NCI-H1417 (cell line): Measurements from ENCODE around the gene ERBB4.

Source experiments
- DNase-seq, 3 experiments: peaks; one replicate each; lab custom pipeline; 2025; lab: John Stamatoyannopoulos, UW

The ERBB4 gene

GRCh38 chr2:211468877-211469663 is 1069.5 kb downstream of the ERBB4 start:
- peak in 1 of 3 experiments; percentile 28 for DNase-seq

GRCh38 chr2:211468217-211468616 is 1070.4 kb downstream of the ERBB4 start:
- no peak for DNase-seq

GRCh38 chr2:211463397-211463796 is 1075.2 kb downstream of the ERBB4 start:
- no peak for DNase-seq

DNA sequence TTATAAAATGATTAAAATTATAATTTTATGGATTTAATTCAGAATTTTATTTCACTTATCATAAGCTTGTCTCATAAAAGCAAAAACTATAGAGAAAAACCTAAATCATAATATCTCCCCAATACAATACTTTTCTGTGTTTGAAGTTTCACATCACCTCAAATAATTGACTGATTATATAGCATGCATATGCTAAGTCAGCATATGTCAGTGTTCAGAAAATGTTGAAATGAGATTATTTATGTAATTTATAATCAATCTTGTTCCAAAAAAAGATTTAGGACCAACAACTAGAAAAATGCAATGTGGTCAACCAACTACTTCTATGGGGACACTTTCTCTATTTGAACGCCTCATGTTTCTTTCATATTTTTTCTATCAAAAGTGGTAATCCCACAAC is 1079.6 kb downstream of the ERBB4 start:
- DNase-seq, result no peak

- DNase-seq, result peak in 2 of 3 experiments; percentile 62 to 73
These were observed 1081.3 kb downstream of the ERBB4 start for GRCh38 chr2:211457325-211457724.

DNA sequence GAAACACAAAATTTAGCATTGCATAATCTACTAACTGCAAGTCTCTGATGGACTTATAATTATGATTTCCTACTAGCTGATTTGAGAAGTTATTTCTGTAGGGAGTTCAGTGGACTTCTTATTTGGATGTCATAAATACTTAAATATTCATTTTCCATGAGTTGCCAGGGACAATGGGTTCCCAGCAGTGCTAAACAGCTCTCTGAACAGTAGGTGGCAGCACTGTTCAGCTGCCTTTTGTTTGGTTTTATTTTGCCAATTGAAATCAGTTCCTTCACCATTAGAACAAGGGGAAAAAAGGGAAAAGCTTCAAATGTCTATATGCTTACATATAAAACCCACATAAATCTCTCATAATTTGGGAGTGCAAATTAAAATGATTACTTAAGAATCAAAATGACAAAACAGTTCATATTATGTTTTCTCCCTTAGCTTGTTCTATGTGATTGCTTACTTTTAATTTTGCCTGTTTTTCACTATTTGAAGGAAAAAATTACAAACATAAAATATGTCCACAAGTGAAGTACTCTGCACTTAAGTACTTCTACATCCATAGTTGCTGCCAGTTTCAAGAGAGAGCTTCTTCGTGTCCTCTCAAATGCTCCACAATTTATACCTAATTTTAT is 1083.3 kb downstream of the ERBB4 start:
- DNase-seq, result peak; percentile 34 to 81 (median 55)

- DNase-seq, result peak in 2 of 3 experiments; percentile 38 to 79
These were observed 1083.9 kb downstream of the ERBB4 start for GRCh38 chr2:211454679-211455078.

GRCh38 chr2:211453311-211453887 is 1085.2 kb downstream of the ERBB4 start:
- DNase-seq, result peak in 1 of 3 experiments; percentile 38

GRCh38 chr2:211451642-211452041 is 1087.0 kb downstream of the ERBB4 start:
- DNase-seq, result no peak

GRCh38 chr2:211449819-211450218 is 1088.8 kb downstream of the ERBB4 start:
- DNase-seq, result no peak

- DNase-seq, result no peak
These were observed 1091.1 kb downstream of the ERBB4 start for GRCh38 chr2:211447548-211447947.

- DNase-seq, result no peak
These were observed 1098.5 kb downstream of the ERBB4 start for GRCh38 chr2:211440107-211440506.

DNA sequence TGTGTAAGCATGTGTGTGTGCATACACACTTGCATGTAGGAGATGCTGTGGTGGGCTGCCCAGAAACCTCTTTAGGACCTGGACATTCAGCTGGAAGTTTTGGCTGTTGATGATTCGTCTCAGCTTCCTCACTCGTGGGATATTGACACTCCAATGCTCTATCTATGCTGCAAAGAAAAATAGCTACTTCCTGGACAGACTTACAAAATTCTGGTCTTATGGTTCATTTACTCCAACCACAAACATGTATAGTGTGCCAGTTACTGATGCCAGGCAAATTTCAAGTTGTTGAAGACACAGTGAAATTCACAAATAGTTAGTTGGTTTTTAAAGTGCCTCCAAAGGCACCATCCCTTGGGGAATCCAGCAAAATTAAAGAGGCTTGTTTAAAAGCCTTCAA is 1099.6 kb downstream of the ERBB4 start:
- no peak for DNase-seq

DNA sequence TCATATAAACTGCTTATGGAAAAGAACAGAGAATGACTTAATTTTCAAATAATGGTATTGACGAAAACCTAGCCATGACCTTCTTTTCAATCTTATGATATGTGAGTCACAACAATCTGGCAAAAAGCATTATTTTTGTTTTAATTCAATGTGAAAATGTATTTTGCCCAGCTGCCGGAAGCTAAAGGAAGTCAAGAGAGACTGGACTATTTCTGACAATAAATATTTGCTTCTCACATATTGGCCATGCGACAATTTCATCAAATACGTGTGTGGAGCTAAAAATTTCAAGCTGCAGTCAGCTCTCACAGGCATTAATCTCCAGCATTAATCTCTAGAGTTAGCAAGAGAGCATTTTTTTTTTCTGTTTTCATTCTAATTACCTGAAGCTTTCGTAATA is 1101.2 kb downstream of the ERBB4 start:
- no peak for DNase-seq

DNA sequence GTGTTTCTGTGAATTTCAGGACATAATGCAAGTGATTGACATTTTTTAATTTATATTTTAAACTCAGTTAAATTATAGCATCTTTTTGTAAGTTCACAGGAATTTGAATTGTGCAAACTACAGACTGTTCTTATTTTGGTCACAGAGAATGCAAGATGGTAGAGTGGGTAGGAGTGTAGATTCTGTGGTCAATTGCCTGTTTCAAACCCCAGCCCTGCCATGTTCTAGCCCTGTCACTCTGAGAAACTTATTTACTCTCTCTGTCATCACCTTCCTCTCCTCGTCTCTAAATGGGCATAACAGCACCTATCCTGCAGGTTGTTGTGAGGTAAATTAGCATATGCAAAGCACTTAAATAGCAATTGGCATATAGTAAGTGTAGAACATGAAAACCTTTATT is 1102.4 kb downstream of the ERBB4 start:
- DNase-seq, result no peak

DNA sequence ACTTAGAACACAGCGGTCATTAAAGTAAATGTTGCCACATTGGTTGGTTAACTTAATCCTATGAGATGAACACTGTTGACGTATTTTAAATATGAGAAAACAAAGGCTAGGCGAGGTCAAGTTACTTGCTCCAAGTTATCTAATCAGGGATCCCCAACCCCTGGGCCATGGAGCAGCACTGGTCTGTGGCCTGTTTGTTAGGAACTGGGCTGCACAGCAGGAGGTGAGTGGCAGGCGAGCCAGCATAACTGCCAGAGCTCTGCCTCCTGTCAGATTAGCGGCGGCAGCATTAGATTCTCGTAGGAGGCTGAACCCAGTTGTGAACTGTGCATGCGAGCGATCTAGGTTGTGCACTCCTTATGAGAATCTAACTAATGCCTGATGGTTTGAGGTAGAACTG is 1103.3 kb downstream of the ERBB4 start:
- DNase-seq, result no peak

- DNase-seq, result no peak
These were observed 1103.8 kb downstream of the ERBB4 start for GRCh38 chr2:211434773-211435172.

DNA sequence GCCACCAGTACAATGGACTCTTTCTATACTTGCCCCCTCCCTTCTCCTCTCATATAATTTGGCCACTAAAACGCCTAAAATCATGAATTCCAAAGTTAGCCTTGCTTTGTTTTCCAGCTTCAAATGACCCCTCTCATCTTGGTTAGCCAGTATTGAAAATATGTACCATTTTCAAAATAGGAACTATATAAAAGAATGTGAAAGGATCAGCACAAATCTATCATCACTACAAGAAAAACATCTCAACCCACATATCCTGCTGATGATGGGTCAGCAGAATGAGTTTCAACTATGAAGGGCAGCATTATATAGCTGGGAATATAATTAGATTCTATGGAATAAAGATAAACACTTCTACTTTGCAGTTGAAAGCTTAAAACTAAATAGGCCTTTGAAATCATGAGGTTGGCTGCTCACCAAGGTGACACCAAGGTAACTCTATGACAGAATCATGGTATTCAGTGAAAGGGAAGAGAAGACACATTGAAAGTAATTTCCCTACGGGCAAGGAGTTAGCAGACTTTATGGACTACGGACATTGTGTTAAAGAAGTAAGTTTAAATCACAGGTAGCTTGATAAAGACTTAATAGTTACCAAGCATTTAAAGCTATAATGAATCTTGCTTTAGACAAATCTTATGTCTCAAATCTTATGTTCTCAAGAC is 1109.2 kb downstream of the ERBB4 start:
- no peak for DNase-seq

DNA sequence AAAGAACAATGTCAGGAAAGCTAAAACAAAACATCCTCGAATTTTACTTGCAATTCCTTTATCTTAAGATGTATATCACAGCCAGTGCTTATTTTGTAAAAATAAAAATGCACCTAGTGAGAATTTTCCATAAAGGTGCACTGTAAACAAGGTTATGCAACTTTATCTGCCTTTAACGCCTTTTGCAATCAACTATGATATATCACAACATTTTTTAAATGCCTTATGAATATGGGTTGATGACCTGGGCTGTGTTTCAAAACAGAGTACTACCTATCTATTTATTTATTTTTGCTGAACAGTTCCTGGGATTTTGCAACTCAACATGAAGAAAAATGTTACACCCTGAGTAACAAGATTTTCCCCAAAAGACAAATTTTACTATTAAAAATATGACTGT is 1112.4 kb downstream of the ERBB4 start:
- no peak for DNase-seq

DNA sequence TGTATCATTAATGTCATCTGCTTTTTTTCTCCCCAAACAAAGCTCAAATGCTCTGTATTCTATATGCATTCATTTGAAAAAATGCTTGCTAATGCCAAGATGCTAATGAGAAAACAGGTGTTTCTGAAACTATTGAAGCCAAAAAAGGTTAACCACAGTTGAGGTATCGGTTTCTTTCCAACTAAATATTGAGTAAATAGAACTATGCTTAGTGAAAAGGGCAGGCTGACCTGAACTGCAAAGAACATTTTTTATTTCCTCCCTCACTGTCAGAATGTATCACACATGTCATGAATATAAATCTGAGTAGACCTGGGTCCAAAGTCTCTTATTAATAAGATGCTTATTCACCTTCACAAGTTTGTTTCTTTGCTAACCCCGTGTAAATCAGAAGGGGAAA is 1115.6 kb downstream of the ERBB4 start:
- DNase-seq, result no peak

DNA sequence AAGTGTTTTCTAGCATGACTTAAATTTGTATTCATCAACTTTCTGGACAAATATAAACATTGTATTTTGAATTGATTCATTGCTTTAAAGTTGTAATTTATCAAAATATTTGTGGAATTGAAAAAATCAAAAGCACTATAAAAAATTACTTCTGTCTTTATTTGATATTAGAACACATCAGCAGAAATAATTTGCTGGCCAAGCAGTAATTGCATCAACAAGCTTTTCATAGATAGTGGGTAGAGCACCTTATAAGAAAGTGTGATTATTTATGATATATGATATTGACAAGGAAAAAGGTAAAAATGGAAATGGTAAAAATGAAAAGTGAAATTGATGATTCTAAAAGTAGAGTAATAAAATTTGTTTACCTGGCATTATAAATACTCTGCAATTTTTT is 1121.1 kb downstream of the ERBB4 start:
- no peak for DNase-seq

DNA sequence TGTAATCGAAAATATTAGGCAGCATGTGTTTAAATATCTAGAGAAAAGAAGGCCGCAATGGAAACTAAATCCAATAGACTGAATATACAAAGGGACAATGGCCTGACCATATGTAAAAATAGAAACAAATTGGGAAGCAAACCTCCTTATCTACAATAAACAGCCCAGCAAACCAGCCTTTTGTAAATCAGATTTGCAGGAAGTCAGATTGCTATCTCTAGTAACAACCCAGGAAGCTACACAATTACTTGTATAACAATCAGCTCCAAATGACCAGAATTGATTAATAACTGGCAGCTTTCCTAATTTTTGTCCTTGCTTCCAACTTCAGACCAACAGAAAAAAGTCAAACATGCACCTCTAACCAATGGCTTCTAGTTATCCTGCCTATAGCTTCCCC is 1122.2 kb downstream of the ERBB4 start:
- DNase-seq, result no peak

GRCh38 chr2:211413746-211414145 is 1124.9 kb downstream of the ERBB4 start:
- DNase-seq, result no peak
